ENCODE results near the gene C16orf82.

DNA sequence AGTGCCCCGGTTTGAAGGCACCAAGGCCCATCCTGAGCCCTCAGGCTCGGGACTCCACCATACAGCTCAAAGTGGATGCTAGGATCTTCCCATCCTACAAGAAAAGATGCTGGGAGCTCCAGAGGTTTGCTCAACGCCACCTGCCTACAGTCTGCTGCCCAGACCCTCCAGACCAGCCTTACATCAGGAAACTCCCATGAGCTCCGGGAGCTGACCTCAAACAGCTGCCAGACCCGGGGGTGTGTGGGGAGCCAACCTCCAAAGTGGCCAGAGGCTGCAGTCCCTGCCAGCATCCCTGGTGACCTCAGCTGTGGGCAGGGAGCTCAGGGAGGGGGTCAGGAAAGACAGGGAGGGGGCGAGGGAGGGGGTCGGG lies 43.8 kb downstream of the C16orf82 start:
- TF ChIP-seq PAX5 (IDR thresholded peaks at IDR 0.05; ENCODE audit: insufficient read depth, low read length, severe bottlenecking) (no peak), POLR2AphosphoS5 (IDR thresholded peaks at IDR 0.05; ENCODE audit: low read depth, low read length) (no peak)

Measured in GM12891 (cell line).